HG03520 (cell line): Measurements from ENCODE around the gene RUFY4.
"Not testable (repeated sequence)": the region's sequence is repeated elsewhere in the genome, so short reads cannot be mapped to it uniquely, and the experiment has no call there.

ENCODE experiments used
- ATAC-seq: cut with Tn5 transposase; IDR thresholded peaks from one replicate; pipeline ENCODE4 v1.9.1; 2021; ENCODE audit warnings: mild to moderate bottlenecking, moderate library complexity; ENCODE audit not compliant: unreplicated experiment

RUFY4 gene

GRCh38 chr2:218082586-218083351, 13.7 kb downstream of the RUFY4 start:
- ATAC-seq: no peak

- no peak for ATAC-seq
These were observed 14.3 kb downstream of the RUFY4 start for GRCh38 chr2:218083352-218083676.

GRCh38 chr2:218086478-218086877, 17.4 kb downstream of the RUFY4 start:
- no peak for ATAC-seq

GRCh38 chr2:218089259-218089658, 20.2 kb downstream of the RUFY4 start:
- ATAC-seq: no peak

GRCh38 chr2:218091746-218092145, 22.7 kb downstream of the RUFY4 start:
- ATAC-seq: no peak

GRCh38 chr2:218093879-218094278, 24.8 kb downstream of the RUFY4 start:
- ATAC-seq: no peak

- no peak for ATAC-seq
These were observed 26.8 kb downstream of the RUFY4 start for GRCh38 chr2:218095853-218096252.

GRCh38 chr2:218097975-218098374, 28.9 kb downstream of the RUFY4 start:
- ATAC-seq: no peak

GRCh38 chr2:218108834-218109233, 39.8 kb downstream of the RUFY4 start:
- ATAC-seq: not testable (repeated sequence)

- not testable (repeated sequence) for ATAC-seq
These were observed 52.7 kb downstream of the RUFY4 start for GRCh38 chr2:218121789-218122188.

GRCh38 chr2:218122286-218122685, 53.2 kb downstream of the RUFY4 start:
- ATAC-seq: not testable (repeated sequence)

- ATAC-seq: no peak
These were observed 54.9 kb downstream of the RUFY4 start for GRCh38 chr2:218123986-218124385.

GRCh38 chr2:218125095-218125494, 56.0 kb downstream of the RUFY4 start:
- no peak for ATAC-seq

- no peak for ATAC-seq
These were observed 56.6 kb downstream of the RUFY4 start, which contains the start of gene CXCR2 for GRCh38 chr2:218125626-218126080. TSS of gene CXCR2 (plus strand) at chr2:218126028. CDS start at chr2:218134802, 8,774 bp downstream.

- ATAC-seq: no peak
These were observed 58.9 kb downstream of the RUFY4 start for GRCh38 chr2:218127929-218128455.

- no peak for ATAC-seq
These were observed 59.9 kb downstream of the RUFY4 start for GRCh38 chr2:218128781-218129457.

GRCh38 chr2:218129458-218130135, 60.5 kb downstream of the RUFY4 start:
- no peak for ATAC-seq

GRCh38 chr2:218130377-218130776, 61.3 kb downstream of the RUFY4 start:
- no peak for ATAC-seq

- ATAC-seq: no peak
These were observed 61.8 kb downstream of the RUFY4 start for GRCh38 chr2:218130822-218131221.

GRCh38 chr2:218137514-218137913, 68.5 kb downstream of the RUFY4 start:
- ATAC-seq: no peak

GRCh38 chr2:218138047-218138446, 69.0 kb downstream of the RUFY4 start:
- ATAC-seq: no peak
